C4-2B (cell line): ENCODE results near the gene MAN2A1.
A peak's percentile ranks its signal among the peaks of the same experiment; 100 is the strongest.
"Not testable (repeated sequence)": the region's sequence is repeated elsewhere in the genome, so short reads cannot be mapped to it uniquely, and the experiment has no call there.

Source experiments
- H3K27ac ChIP-seq: fragments of 450-650 bp; 2 replicates; pipeline ENCODE4 v1.5.1; 2017
- CTCF ChIP-seq: fragments of 450-650 bp; conservative IDR thresholded peaks from 2 replicates; pipeline ENCODE4 v1.5.1; 2017; ENCODE audit warnings: mild to moderate bottlenecking
- ZFX ChIP-seq: fragments of 450-650 bp; IDR thresholded peaks from 2 replicates; pipeline ENCODE4 v1.6.1; 2017

The MAN2A1 gene

GRCh38 chr5:109816732-109817131 is 127.0 kb downstream of the MAN2A1 start:
- TF ChIP-seq CTCF (no peak), ZFX (no peak)
- no peak overlapping the region for H3K27ac ChIP-seq

- no peak for TF ChIP-seq ZFX
- TF ChIP-seq CTCF = peak; percentile 8; the same call in 1 of the 2 replicates
- no peak overlapping the region for H3K27ac ChIP-seq
These were observed 130.2 kb downstream of the MAN2A1 start for GRCh38 chr5:109819878-109820277.

- no peak overlapping the region for H3K27ac ChIP-seq
- TF ChIP-seq ZFX = no peak
- TF ChIP-seq CTCF = no peak
These were observed 133.9 kb downstream of the MAN2A1 start for GRCh38 chr5:109823597-109823996.

- no peak for TF ChIP-seq ZFX
- TF ChIP-seq CTCF = no peak
- H3K27ac ChIP-seq = no peak overlapping the region
These were observed 135.7 kb downstream of the MAN2A1 start for GRCh38 chr5:109825450-109825849.

GRCh38 chr5:109826426-109826825 is 136.7 kb downstream of the MAN2A1 start:
- no peak overlapping the region for H3K27ac ChIP-seq
- TF ChIP-seq ZFX (no peak), CTCF (no peak)

GRCh38 chr5:109829331-109829730 is 139.6 kb downstream of the MAN2A1 start:
- no peak overlapping the region for H3K27ac ChIP-seq
- TF ChIP-seq ZFX (no peak), CTCF (no peak)

- TF ChIP-seq ZFX = no peak
- TF ChIP-seq CTCF = no peak
- no peak overlapping the region for H3K27ac ChIP-seq
These were observed 141.3 kb downstream of the MAN2A1 start for GRCh38 chr5:109830955-109831502.

- H3K27ac ChIP-seq = not testable (repeated sequence)
These were observed 142.8 kb downstream of the MAN2A1 start for GRCh38 chr5:109832207-109833188.
